HepG2 (cell line): ENCODE results near the gene NEURL4. TPM values are rescaled to one million over a fixed set of nuclear protein-coding genes. Genes with fewer than 3 reads are reported as not detected.

Experiments used
- AGO2 ChIP-seq: fragments of 200-400 bp; formaldehyde crosslinking; optimal IDR thresholded peaks from 2 replicates; pipeline ENCODE3; 2017; ENCODE audit warnings: mild to moderate bottlenecking, low read depth, low read length, moderate library complexity
- CBX5 ChIP-seq: sonication (generic); formaldehyde crosslinking; IDR thresholded peaks from 2 replicates; pipeline ENCODE4 v1.4.0; 2020; ENCODE audit warnings: missing genetic modification reagents, borderline replicate concordance
- CREM ChIP-seq, 2 experiments: sonication (generic) in 1 of 2; formaldehyde crosslinking in 1 of 2; IDR thresholded peaks; 2 replicates each; pipeline versions ENCODE4 v1.4.0 to v1.6.1; 2016 to 2020; ENCODE audit warnings: antibody characterized with exemption in 1 of 2, mild to moderate bottlenecking in 1 of 2, missing genetic modification reagents in 1 of 2
- FOXK2 ChIP-seq: fragments of 450-650 bp; IDR thresholded peaks from 2 replicates; pipeline ENCODE4 v1.6.1; 2016
- FOXM1 ChIP-seq: sonication (generic); formaldehyde crosslinking; IDR thresholded peaks from 2 replicates; pipeline ENCODE4 v1.5.0; 2020; ENCODE audit warnings: missing genetic modification reagents
- HMGA1 ChIP-seq: sonication (generic); formaldehyde crosslinking; conservative IDR thresholded peaks from 2 replicates; pipeline ENCODE4 v1.4.0; 2020; ENCODE audit warnings: missing genetic modification reagents
- NR3C1 ChIP-seq: sonication (generic); formaldehyde crosslinking; IDR thresholded peaks from 2 replicates; pipeline ENCODE4 v1.4.0; 2020; ENCODE audit warnings: missing genetic modification reagents
- POLR2A ChIP-seq, 2 experiments: IDR thresholded peaks; 2 replicates each; pipeline ENCODE4 v1.6.1; 2011; ENCODE audit warnings: low read depth in 2 of 2, low read length in 2 of 2, mild to moderate bottlenecking in 1 of 2, moderate library complexity in 1 of 2; ENCODE audit not compliant: insufficient read depth in 1 of 2
- TEF ChIP-seq: sonication (generic); formaldehyde crosslinking; IDR thresholded peaks from 2 replicates; pipeline ENCODE4 v1.5.0; 2020; ENCODE audit warnings: missing genetic modification reagents
- WIZ ChIP-seq: sonication (generic); formaldehyde crosslinking; IDR thresholded peaks from 2 replicates; pipeline ENCODE4 v1.5.1; 2020; ENCODE audit warnings: mild to moderate bottlenecking, missing genetic modification reagents
- XRCC5 ChIP-seq: fragments of 200-400 bp; formaldehyde crosslinking; optimal IDR thresholded peaks from 2 replicates; pipeline ENCODE3; 2017; ENCODE audit warnings: mild to moderate bottlenecking, low read length
- ZC3H4 ChIP-seq: sonication (generic); formaldehyde crosslinking; IDR thresholded peaks from 2 replicates; pipeline ENCODE4 v1.4.0; 2020; ENCODE audit warnings: missing genetic modification reagents, borderline replicate concordance
- ZKSCAN5 ChIP-seq: sonication (generic); formaldehyde crosslinking; IDR thresholded peaks from 2 replicates; pipeline ENCODE4 v1.5.1; 2020; ENCODE audit warnings: mild to moderate bottlenecking, missing genetic modification reagents
- ZNF24 ChIP-seq: fragments of 450-650 bp; IDR thresholded peaks from 2 replicates; pipeline ENCODE4 v1.6.1; 2017; ENCODE audit warnings: antibody characterized with exemption, mild to moderate bottlenecking
- ZNF674 ChIP-seq: sonication (generic); formaldehyde crosslinking; IDR thresholded peaks from 2 replicates; pipeline ENCODE4 v1.5.0; 2020; ENCODE audit warnings: low read depth, mild to moderate bottlenecking, missing genetic modification reagents
- ZNF678 ChIP-seq: sonication (generic); formaldehyde crosslinking; IDR thresholded peaks from 2 replicates; pipeline ENCODE4 v1.4.0; 2020; ENCODE audit warnings: mild to moderate bottlenecking, missing genetic modification reagents
- ZNF746 ChIP-seq: sonication (generic); formaldehyde crosslinking; IDR thresholded peaks from 2 replicates; pipeline ENCODE4 v1.8.0; 2022; ENCODE audit warnings: mild to moderate bottlenecking, missing genetic modification reagents
- ZNF747 ChIP-seq: sonication (generic); formaldehyde crosslinking; IDR thresholded peaks from 2 replicates; pipeline ENCODE4 v1.8.1; 2023; ENCODE audit warnings: missing genetic modification reagents, mild to moderate bottlenecking, borderline replicate concordance
- polyA plus RNA-seq, 8 experiments: library from polyadenylated mRNA; depleted of rRNA in 3 of 8; stranded (reverse) in 7 of 8; unstranded in 1 of 8; fragments of >200 nt; fragmentation: Illumina TruSeq in 4 of 8; extraction: Trizol in 4 of 8; gene quantifications; 2 replicates each; pipeline versions ENCODE4 v1.2.1 to v1.2.3, GENCODE V29; 2011 to 2016; ENCODE audit warnings: low read depth in 4 of 8, missing spikeins in 1 of 8, mixed read lengths in 1 of 8; ENCODE audit not compliant: insufficient read depth in 1 of 8
- total RNA-seq, 5 experiments: library from RNA; depleted of rRNA; stranded (reverse); fragments of >200 nt; fragmentation: Illumina TruSeq; extraction: Trizol; gene quantifications; 2 replicates each; pipeline ENCODE4 v1.2.3, GENCODE V29; 2016; ENCODE audit warnings: low read depth in 1 of 5
- TF ChIP-seq, protein P1 (sequence below): sonication (generic); formaldehyde crosslinking; IDR thresholded peaks from 2 replicates; pipeline ENCODE4 v1.5.0; 2020; ENCODE audit warnings: missing genetic modification reagents
- TF ChIP-seq, protein P2 (sequence below): sonication (generic); formaldehyde crosslinking; IDR thresholded peaks from 2 replicates; pipeline ENCODE4 v1.5.0; 2020; ENCODE audit warnings: mild to moderate bottlenecking, missing genetic modification reagents, borderline replicate concordance

The NEURL4 gene
- total and polyA plus RNA-seq, 2 of the 13 experiments (the other 11 are each of a cell fraction or from before 2014, with no cell fraction given), result 14.8 to 15.7 TPM

- TF ChIP-seq, protein P1, sequence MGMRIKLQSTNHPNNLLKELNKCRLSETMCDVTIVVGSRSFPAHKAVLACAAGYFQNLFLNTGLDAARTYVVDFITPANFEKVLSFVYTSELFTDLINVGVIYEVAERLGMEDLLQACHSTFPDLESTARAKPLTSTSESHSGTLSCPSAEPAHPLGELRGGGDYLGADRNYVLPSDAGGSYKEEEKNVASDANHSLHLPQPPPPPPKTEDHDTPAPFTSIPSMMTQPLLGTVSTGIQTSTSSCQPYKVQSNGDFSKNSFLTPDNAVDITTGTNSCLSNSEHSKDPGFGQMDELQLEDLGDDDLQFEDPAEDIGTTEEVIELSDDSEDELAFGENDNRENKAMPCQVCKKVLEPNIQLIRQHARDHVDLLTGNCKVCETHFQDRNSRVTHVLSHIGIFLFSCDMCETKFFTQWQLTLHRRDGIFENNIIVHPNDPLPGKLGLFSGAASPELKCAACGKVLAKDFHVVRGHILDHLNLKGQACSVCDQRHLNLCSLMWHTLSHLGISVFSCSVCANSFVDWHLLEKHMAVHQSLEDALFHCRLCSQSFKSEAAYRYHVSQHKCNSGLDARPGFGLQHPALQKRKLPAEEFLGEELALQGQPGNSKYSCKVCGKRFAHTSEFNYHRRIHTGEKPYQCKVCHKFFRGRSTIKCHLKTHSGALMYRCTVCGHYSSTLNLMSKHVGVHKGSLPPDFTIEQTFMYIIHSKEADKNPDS, result no peak
- TF ChIP-seq, protein P2, sequence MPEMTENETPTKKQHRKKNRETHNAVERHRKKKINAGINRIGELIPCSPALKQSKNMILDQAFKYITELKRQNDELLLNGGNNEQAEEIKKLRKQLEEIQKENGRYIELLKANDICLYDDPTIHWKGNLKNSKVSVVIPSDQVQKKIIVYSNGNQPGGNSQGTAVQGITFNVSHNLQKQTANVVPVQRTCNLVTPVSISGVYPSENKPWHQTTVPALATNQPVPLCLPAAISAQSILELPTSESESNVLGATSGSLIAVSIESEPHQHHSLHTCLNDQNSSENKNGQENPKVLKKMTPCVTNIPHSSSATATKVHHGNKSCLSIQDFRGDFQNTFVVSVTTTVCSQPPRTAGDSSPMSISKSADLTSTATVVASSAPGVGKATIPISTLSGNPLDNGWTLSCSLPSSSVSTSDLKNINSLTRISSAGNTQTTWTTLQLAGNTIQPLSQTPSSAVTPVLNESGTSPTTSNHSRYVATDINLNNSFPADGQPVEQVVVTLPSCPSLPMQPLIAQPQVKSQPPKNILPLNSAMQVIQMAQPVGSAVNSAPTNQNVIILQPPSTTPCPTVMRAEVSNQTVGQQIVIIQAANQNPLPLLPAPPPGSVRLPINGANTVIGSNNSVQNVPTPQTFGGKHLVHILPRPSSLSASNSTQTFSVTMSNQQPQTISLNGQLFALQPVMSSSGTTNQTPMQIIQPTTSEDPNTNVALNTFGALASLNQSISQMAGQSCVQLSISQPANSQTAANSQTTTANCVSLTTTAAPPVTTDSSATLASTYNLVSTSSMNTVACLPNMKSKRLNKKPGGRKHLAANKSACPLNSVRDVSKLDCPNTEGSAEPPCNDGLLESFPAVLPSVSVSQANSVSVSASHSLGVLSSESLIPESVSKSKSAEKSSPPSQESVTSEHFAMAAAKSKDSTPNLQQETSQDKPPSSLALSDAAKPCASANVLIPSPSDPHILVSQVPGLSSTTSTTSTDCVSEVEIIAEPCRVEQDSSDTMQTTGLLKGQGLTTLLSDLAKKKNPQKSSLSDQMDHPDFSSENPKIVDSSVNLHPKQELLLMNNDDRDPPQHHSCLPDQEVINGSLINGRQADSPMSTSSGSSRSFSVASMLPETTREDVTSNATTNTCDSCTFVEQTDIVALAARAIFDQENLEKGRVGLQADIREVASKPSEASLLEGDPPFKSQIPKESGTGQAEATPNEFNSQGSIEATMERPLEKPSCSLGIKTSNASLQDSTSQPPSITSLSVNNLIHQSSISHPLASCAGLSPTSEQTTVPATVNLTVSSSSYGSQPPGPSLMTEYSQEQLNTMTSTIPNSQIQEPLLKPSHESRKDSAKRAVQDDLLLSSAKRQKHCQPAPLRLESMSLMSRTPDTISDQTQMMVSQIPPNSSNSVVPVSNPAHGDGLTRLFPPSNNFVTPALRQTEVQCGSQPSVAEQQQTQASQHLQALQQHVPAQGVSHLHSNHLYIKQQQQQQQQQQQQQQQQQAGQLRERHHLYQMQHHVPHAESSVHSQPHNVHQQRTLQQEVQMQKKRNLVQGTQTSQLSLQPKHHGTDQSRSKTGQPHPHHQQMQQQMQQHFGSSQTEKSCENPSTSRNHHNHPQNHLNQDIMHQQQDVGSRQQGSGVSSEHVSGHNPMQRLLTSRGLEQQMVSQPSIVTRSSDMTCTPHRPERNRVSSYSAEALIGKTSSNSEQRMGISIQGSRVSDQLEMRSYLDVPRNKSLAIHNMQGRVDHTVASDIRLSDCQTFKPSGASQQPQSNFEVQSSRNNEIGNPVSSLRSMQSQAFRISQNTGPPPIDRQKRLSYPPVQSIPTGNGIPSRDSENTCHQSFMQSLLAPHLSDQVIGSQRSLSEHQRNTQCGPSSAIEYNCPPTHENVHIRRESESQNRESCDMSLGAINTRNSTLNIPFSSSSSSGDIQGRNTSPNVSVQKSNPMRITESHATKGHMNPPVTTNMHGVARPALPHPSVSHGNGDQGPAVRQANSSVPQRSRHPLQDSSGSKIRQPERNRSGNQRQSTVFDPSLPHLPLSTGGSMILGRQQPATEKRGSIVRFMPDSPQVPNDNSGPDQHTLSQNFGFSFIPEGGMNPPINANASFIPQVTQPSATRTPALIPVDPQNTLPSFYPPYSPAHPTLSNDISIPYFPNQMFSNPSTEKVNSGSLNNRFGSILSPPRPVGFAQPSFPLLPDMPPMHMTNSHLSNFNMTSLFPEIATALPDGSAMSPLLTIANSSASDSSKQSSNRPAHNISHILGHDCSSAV (CRISPR knock-in tag), result no peak
- no peak for TF ChIP-seq ZNF674 (CRISPR knock-in tag)
- peak; percentile 68 to 85 for TF ChIP-seq POLR2A (IDR thresholded peaks at IDR 0.05; ENCODE audit: insufficient read depth in 1 of 2, low read depth in 2 of 2, low read length in 2 of 2)
- no peak for TF ChIP-seq ZC3H4 (CRISPR knock-in tag)
- no peak for TF ChIP-seq ZKSCAN5 (CRISPR knock-in tag)
- TF ChIP-seq WIZ (CRISPR knock-in tag), result 0 out of 2 replicates have a peak, but pooled peaks have one; percentile 23
- no peak for TF ChIP-seq HMGA1
- no peak for TF ChIP-seq TEF
- no peak for TF ChIP-seq AGO2
- peak; percentile 80 for TF ChIP-seq CREM (IDR thresholded peaks at IDR 0.05)
- TF ChIP-seq CREM (CRISPR knock-in tag; IDR thresholded peaks at IDR 0.05), result no peak
- TF ChIP-seq NR3C1 (CRISPR knock-in tag), result no peak
- peak; percentile 66 for TF ChIP-seq XRCC5
- no peak for TF ChIP-seq ZNF746
- peak; percentile 74; the same call in 1 of the 2 replicates for TF ChIP-seq ZNF747
- TF ChIP-seq FOXK2, result peak; percentile 56; the same call in 1 of the 2 replicates
- peak; percentile 73; the same call in 1 of the 2 replicates for TF ChIP-seq CBX5
- no peak for TF ChIP-seq ZNF24
- peak; percentile 86; the same call in 1 of the 2 replicates for TF ChIP-seq ZNF678 (CRISPR knock-in tag)
- TF ChIP-seq FOXM1, result no peak
Measured at GRCh38 chr17:7329374-7329996, 350 bp upstream of the NEURL4 start (continued).
